Measurements from ENCODE around the gene CDK16.

DNA sequence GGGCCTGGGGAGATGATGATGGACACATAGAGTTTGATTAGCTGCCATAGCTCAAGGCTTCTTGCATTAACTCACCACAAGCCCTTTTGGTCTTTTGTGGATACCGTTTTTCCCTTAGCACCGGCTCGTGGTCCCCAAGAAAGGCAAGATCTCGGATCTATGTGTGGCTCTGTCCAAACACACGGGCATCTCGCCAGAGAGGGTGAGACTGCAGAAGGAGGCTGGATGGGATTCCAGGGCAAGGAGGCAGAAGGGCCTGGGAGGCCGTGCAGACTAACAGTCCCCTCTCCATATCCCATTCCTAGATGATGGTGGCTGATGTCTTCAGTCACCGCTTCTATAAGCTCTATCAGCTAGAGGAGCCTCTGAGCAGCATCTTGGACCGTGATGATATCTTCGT, 23.8 kb downstream of the CDK16 start:
- TF ChIP-seq, protein P1, sequence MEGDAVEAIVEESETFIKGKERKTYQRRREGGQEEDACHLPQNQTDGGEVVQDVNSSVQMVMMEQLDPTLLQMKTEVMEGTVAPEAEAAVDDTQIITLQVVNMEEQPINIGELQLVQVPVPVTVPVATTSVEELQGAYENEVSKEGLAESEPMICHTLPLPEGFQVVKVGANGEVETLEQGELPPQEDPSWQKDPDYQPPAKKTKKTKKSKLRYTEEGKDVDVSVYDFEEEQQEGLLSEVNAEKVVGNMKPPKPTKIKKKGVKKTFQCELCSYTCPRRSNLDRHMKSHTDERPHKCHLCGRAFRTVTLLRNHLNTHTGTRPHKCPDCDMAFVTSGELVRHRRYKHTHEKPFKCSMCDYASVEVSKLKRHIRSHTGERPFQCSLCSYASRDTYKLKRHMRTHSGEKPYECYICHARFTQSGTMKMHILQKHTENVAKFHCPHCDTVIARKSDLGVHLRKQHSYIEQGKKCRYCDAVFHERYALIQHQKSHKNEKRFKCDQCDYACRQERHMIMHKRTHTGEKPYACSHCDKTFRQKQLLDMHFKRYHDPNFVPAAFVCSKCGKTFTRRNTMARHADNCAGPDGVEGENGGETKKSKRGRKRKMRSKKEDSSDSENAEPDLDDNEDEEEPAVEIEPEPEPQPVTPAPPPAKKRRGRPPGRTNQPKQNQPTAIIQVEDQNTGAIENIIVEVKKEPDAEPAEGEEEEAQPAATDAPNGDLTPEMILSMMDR (conservative IDR thresholded peaks at IDR 0.05): no peak
- TF ChIP-seq ZFX (IDR thresholded peaks at IDR 0.05): no peak
